ENCODE data around the gene CT55. TPM values are rescaled to one million over a fixed set of nuclear protein-coding genes. Genes with fewer than 3 reads are reported as not detected.

CT55 gene
- total and polyA plus RNA-seq, 2 experiments from 2014 or later: not detected

Other genes with a start within 250 kb of the CT55 start
- 1.7 and 2.1 TPM in 2 replicates for gene SMIM10, start 180.4 kb downstream of the CT55 start, total RNA-seq (2014; rRNA removed; shearing (Covaris generic))
- 3.9 and 4.8 TPM in 2 replicates for gene SMIM10, start 180.4 kb downstream of the CT55 start, polyA plus RNA-seq (2016; fragmentation: Nextera tagmentation; extraction: Ambion mirVana)
- gene RTL8B, start 148.9 kb downstream of the CT55 start, total RNA-seq (2014; rRNA removed; shearing (Covaris generic)): 4.4 and 4.9 TPM in 2 replicates
- 7.6 and 10.1 TPM in 2 replicates for gene RTL8B, start 148.9 kb downstream of the CT55 start, polyA plus RNA-seq (2016; fragmentation: Nextera tagmentation; extraction: Ambion mirVana)
- 34.4 and 37.4 TPM in 2 replicates for gene RTL8C, start 139.0 kb downstream of the CT55 start, total RNA-seq (2014; rRNA removed; shearing (Covaris generic))
- 110 and 112 TPM in 2 replicates for gene RTL8C, start 139.0 kb downstream of the CT55 start, polyA plus RNA-seq (2016; fragmentation: Nextera tagmentation; extraction: Ambion mirVana)
- gene RTL8A, start 119.3 kb downstream of the CT55 start, total RNA-seq (2014; rRNA removed; shearing (Covaris generic)): 15.6 and 17.2 TPM in 2 replicates
- gene RTL8A, start 119.3 kb downstream of the CT55 start, polyA plus RNA-seq (2016; fragmentation: Nextera tagmentation; extraction: Ambion mirVana): 140 and 148 TPM in 2 replicates
- 4.1 and 5.2 TPM in 2 replicates for gene SMIM10L2B, start 72.7 kb downstream of the CT55 start, total RNA-seq (2014; rRNA removed; shearing (Covaris generic))
- gene SMIM10L2B, start 72.7 kb downstream of the CT55 start, polyA plus RNA-seq (2016; fragmentation: Nextera tagmentation; extraction: Ambion mirVana): 1.4 and 2.0 TPM in 2 replicates
- gene ETDB, start 50.9 kb downstream of the CT55 start, total RNA-seq (2014; rRNA removed; shearing (Covaris generic)): not detected in 2 replicates
- not detected in 2 replicates for gene ETDB, start 50.9 kb downstream of the CT55 start, polyA plus RNA-seq (2016; fragmentation: Nextera tagmentation; extraction: Ambion mirVana)
- not detected in 2 replicates for gene ETDA, start 80.7 kb upstream of the CT55 start, total RNA-seq (2014; rRNA removed; shearing (Covaris generic))
- gene ETDA, start 80.7 kb upstream of the CT55 start, polyA plus RNA-seq (2016; fragmentation: Nextera tagmentation; extraction: Ambion mirVana): not detected in 2 replicates
- gene ETDC, start 138.1 kb upstream of the CT55 start, total RNA-seq (2014; rRNA removed; shearing (Covaris generic)): not detected in 2 replicates
- gene ETDC, start 138.1 kb upstream of the CT55 start, polyA plus RNA-seq (2016; fragmentation: Nextera tagmentation; extraction: Ambion mirVana): not detected in 2 replicates
- gene ZNF75D, start 172.7 kb upstream of the CT55 start, total RNA-seq (2014; rRNA removed; shearing (Covaris generic)): 5.8 and 6.6 TPM in 2 replicates
- gene ZNF75D, start 172.7 kb upstream of the CT55 start, polyA plus RNA-seq (2016; fragmentation: Nextera tagmentation; extraction: Ambion mirVana): 2.2 and 2.9 TPM in 2 replicates
- 5.4 and 9.1 TPM in 2 replicates for gene ZNF449, start 173.4 kb upstream of the CT55 start, total RNA-seq (2014; rRNA removed; shearing (Covaris generic))
- gene ZNF449, start 173.4 kb upstream of the CT55 start, polyA plus RNA-seq (2016; fragmentation: Nextera tagmentation; extraction: Ambion mirVana): 3.2 and 4.8 TPM in 2 replicates

All from GM23338 (cell line).